Erythroblast (primary cell): ENCODE measurements around the gene FCGR3A.
"Not testable (repeated sequence)": the region's sequence is repeated elsewhere in the genome, so short reads cannot be mapped to it uniquely, and the experiment has no call there.

Experiments used
- GATA1 ChIP-seq: IDR thresholded peaks from 2 replicates; pipeline ENCODE4 v1.6.1; 2011; ENCODE audit warnings: low read depth, mild to moderate bottlenecking, control low read depth, low read length, moderate library complexity
- POLR2A ChIP-seq: IDR thresholded peaks from 2 replicates; pipeline ENCODE4 v1.6.1; 2011; ENCODE audit warnings: mild to moderate bottlenecking, low read length

- not testable (repeated sequence) for TF ChIP-seq POLR2A, GATA1
Measured at GRCh38 chr1:161595583-161595982, 46.0 kb upstream of the FCGR3A start.
